Endothelial cell of umbilical vein (primary cell): ENCODE data around the gene NLE1. TPM values are rescaled to one million over a fixed set of nuclear protein-coding genes. Genes with fewer than 3 reads are reported as not detected.

Experiments used
- BruUV-seq: library from RNA; stranded (reverse); fragments of 400-500 nt; replicated peaks from 2 replicates; lab custom pipeline; 2021; lab: Mats Ljungman, UMichigan
- CTCF ChIA-PET: fragments of 300-600, 350-600 bp; sonication (Branson Sonifier 250); formaldehyde crosslinking; loops from one replicate; lab custom pipeline; 2021; ENCODE audit warnings: antibody characterized with exemption, inconsistent platforms; lab: Charles Lee
- POLR2A ChIA-PET: fragments of 300-600, 350-600 bp; sonication (Branson Sonifier 250); formaldehyde crosslinking; loops from one replicate; lab custom pipeline; 2021; ENCODE audit warnings: antibody characterized with exemption, inconsistent platforms; lab: Charles Lee
- DNase-seq: peaks from one replicate; pipeline ENCODE4 v3.0.0-alpha.2; 2011; ENCODE audit warnings: low read depth, low spot score
- FAIRE-seq: peaks from 2 replicates; lab custom pipeline; 2011; peaks lifted over from hg19 to GRCh38; lab: Jason Lieb, UNC
- H2AFZ ChIP-seq: 2 replicates; pipeline ENCODE4 v1.6.0; 2012; ENCODE audit warnings: low read depth, low read length, control low read depth, inconsistent platforms
- H3K27ac ChIP-seq: 2 replicates; pipeline ENCODE4 v1.5.1; 2011; ENCODE audit warnings: low read depth, mild to moderate bottlenecking, control low read depth, low read length, moderate library complexity; ENCODE audit not compliant: insufficient read depth
- H3K27me3 ChIP-seq, 2 experiments: 2 replicates each; pipeline versions ENCODE4 v1.6.0 to v1.6.1; 2011; ENCODE audit warnings: low read length in 2 of 2, mixed read lengths in 1 of 2; ENCODE audit not compliant: control insufficient read depth in 2 of 2, insufficient read depth in 2 of 2
- H3K36me3 ChIP-seq, 2 experiments: 2 replicates in 1 of 2; 3 replicates in 1 of 2; pipeline ENCODE4 v1.5.1; 2011; ENCODE audit warnings: low read length in 2 of 2, mild to moderate bottlenecking in 1 of 2, moderate library complexity in 1 of 2; ENCODE audit not compliant: control insufficient read depth in 2 of 2, insufficient read depth in 2 of 2; ENCODE audit errors: extremely low read depth in 1 of 2
- H3K4me1 ChIP-seq: 3 replicates; pipeline ENCODE4 v1.5.1; 2011; ENCODE audit warnings: mild to moderate bottlenecking, low read length; ENCODE audit not compliant: control insufficient read depth, insufficient read depth; ENCODE audit errors: extremely low read depth
- H3K4me2 ChIP-seq: 2 replicates; pipeline ENCODE4 v1.6.1; 2011; ENCODE audit warnings: low read length, control low read depth, mixed read lengths; ENCODE audit not compliant: insufficient read depth
- H3K4me3 ChIP-seq, 3 experiments: fragments of 200-600 bp in 1 of 3; sonication (generic), shearing (Covaris generic) in 1 of 3; replicated peaks in 1 of 3; 2 replicates each; pipeline ENCODE4 v1.5.1; 2011 to 2016; ENCODE audit warnings: control low read depth in 3 of 3, low read length in 3 of 3, mild to moderate bottlenecking in 2 of 3, inconsistent platforms in 1 of 3, low read depth in 1 of 3, moderate library complexity in 1 of 3; ENCODE audit not compliant: insufficient read depth in 1 of 3
- H3K79me2 ChIP-seq: 2 replicates; pipeline ENCODE4 v1.6.0; 2012; ENCODE audit warnings: low read length, inconsistent platforms; ENCODE audit not compliant: control insufficient read depth, insufficient read depth
- H3K9ac ChIP-seq: replicated peaks from 2 replicates; pipeline ENCODE3; 2011; ENCODE audit warnings: low read length, control low read depth; ENCODE audit not compliant: insufficient read depth; ENCODE audit errors: extremely low read depth
- H3K9me1 ChIP-seq: replicated peaks from 3 replicates; pipeline ENCODE4 v1.6.0; 2011; ENCODE audit warnings: mild to moderate bottlenecking, low read length; ENCODE audit not compliant: control insufficient read depth, insufficient read depth; ENCODE audit errors: extremely low read depth
- H3K9me3 ChIP-seq: replicated peaks from 2 replicates; pipeline ENCODE4 v1.5.1; 2012; ENCODE audit warnings: low read length, inconsistent platforms; ENCODE audit not compliant: control insufficient read depth, insufficient read depth
- H4K20me1 ChIP-seq: replicated peaks from 2 replicates; pipeline ENCODE3; 2011; ENCODE audit warnings: mild to moderate bottlenecking, low read length; ENCODE audit not compliant: control insufficient read depth, insufficient read depth; ENCODE audit errors: extremely low read depth
- CTCF ChIP-seq, 2 donors: IDR thresholded peaks; 1 replicate in 1 of 2; 2 replicates in 1 of 2; pipeline ENCODE4 v1.5.1; 2011; ENCODE audit warnings: low read length in 2 of 2, mild to moderate bottlenecking in 2 of 2, moderate library complexity in 2 of 2, control low read depth in 1 of 2, inconsistent platforms in 1 of 2, low read depth in 1 of 2; ENCODE audit not compliant: insufficient read depth in 1 of 2; ENCODE audit errors: extremely low read depth in 1 of 2
- EZH2 ChIP-seq: IDR thresholded peaks from 2 replicates; pipeline ENCODE4 v1.6.1; 2012; ENCODE audit warnings: borderline replicate concordance, low read depth, mild to moderate bottlenecking, moderate library complexity, low read length, inconsistent platforms; ENCODE audit not compliant: severe bottlenecking
- FOS ChIP-seq: IDR thresholded peaks from 2 replicates; pipeline ENCODE4 v1.6.1; 2011; ENCODE audit warnings: mild to moderate bottlenecking, low read length, moderate library complexity, borderline replicate concordance; ENCODE audit not compliant: insufficient read depth
- GATA2 ChIP-seq: IDR thresholded peaks from 2 replicates; pipeline ENCODE4 v1.7.0; 2011; ENCODE audit warnings: low read depth, mild to moderate bottlenecking, moderate library complexity, mixed read lengths, low read length; ENCODE audit not compliant: insufficient read length, insufficient read depth
- JUN ChIP-seq: IDR thresholded peaks from 2 replicates; pipeline ENCODE4 v1.6.1; 2011; ENCODE audit warnings: borderline replicate concordance, low read depth; ENCODE audit not compliant: insufficient read length, insufficient read depth
- MYC ChIP-seq: IDR thresholded peaks from one replicate; pipeline ENCODE4 v1.6.1; 2011; ENCODE audit warnings: mild to moderate bottlenecking, low read depth, low read length
- POLR2A ChIP-seq: IDR thresholded peaks from 2 replicates; pipeline ENCODE4 v1.6.1; 2012; ENCODE audit warnings: low read depth, mild to moderate bottlenecking, control low read depth, low read length
- POLR2AphosphoS5 ChIP-seq: IDR thresholded peaks from 2 replicates; pipeline ENCODE4 v1.6.1; 2012; ENCODE audit warnings: low read depth, mild to moderate bottlenecking, control low read depth, low read length, moderate library complexity; ENCODE audit not compliant: insufficient read depth
- dilution Hi-C: fragments of 300-500 bp; cut with MboI; formaldehyde crosslinking; loops from one replicate; pipeline ENCODE4 v1.15.0; 2019; ENCODE audit warnings: low sequenced_read_pairs; ENCODE audit not compliant: extremely low pct_ligation_motif_present
- intact Hi-C: fragments of 100-400 bp; cut with micrococcal nuclease; formaldehyde crosslinking; loops from one replicate; pipeline ENCODE4 v1.10.0; 2022
- polyA plus RNA-seq, 4 experiments: library from polyadenylated mRNA; depleted of rRNA in 3 of 4; stranded (reverse) in 3 of 4; unstranded in 1 of 4; fragments of >200 nt; gene quantifications; 2 replicates each; pipeline versions ENCODE4 v1.2.1 to v1.2.3, GENCODE V29; 2011 to 2012; ENCODE audit warnings: missing spikeins in 1 of 4
- total RNA-seq: library from RNA; stranded (reverse); gene quantifications from 2 replicates; pipeline ENCODE4 v1.2.3, GENCODE V29; 2021

Gene NLE1
- total and polyA plus RNA-seq, 2 donors (not counting 3 experiments of a cell fraction or from before 2014, with no cell fraction given), result 19.1 to 22.8 TPM

GRCh38 chr17:35097776-35098175 lies 44.3 kb downstream of the NLE1 start:
- no peaks in the 10 kb centered on the region for H3K9me3 ChIP-seq
- no peaks in the 10 kb centered on the region for H3K27me3 ChIP-seq
- H3K4me3 ChIP-seq, result no peak overlapping the region
- dilution Hi-C loops (no loop called here), intact Hi-C loops (no loop called here)
- no peaks in the 10 kb centered on the region for H3K4me1 ChIP-seq
- no peaks in the 10 kb centered on the region for H3K9me1 ChIP-seq
- peaks cover 0 to 6% of the 10 kb centered on the region in 2 experiments for H3K36me3 ChIP-seq
- no peak overlapping the region for H3K9ac ChIP-seq
- no TSS peak for BruUV-seq
- DNase-seq, result no peak
- no peaks in the 10 kb centered on the region for H4K20me1 ChIP-seq
- CTCF ChIA-PET, result interaction anchor here (1.3 kb wide), 1 partner anchor 8 kb away, joined by 5 read pairs; no protein-coding TSS in a partner anchor
- no peak overlapping the region for H3K4me2 ChIP-seq
- no peaks in the 10 kb centered on the region for H3K79me2 ChIP-seq
- TF ChIP-seq CTCF (IDR thresholded peaks at IDR 0.05; ENCODE audit: extremely low read depth in 1 of 2, insufficient read depth in 1 of 2, low read depth in 1 of 2, low read length in 2 of 2) (no peak), EZH2 (no peak), FOS (no peak), GATA2 (no peak), POLR2AphosphoS5 (no peak), POLR2A (no peak), MYC (no peak), JUN (no peak)
- no peak overlapping the region for H2AFZ ChIP-seq
- no peak overlapping the region for H3K27ac ChIP-seq
- POLR2A ChIA-PET, result no interaction called here
- no peak for FAIRE-seq
